Natural killer cell (primary cell): Measurements from ENCODE around the gene FFAR3. TPM values are rescaled to one million over a fixed set of nuclear protein-coding genes. Genes with fewer than 3 reads are reported as not detected.

Source experiments
- ATAC-seq, 3 donors: fragments of 150-1000 bp in 2 of 3; fragments of 200-7000 bp in 1 of 3; cut with Tn5 transposase; 1 replicate in 1 of 3; 2 replicates in 2 of 3; pipeline ENCODE4 v1.10.0; 2021; ENCODE audit warnings: mild to moderate bottlenecking in 2 of 3, moderate library complexity in 2 of 3
- DNase-seq, 2 donors: peaks; one replicate each; pipeline versions ENCODE4 v3.0.0 to v3.0.0-alpha.2; 2013 to 2021; ENCODE audit warnings: mixed read lengths in 1 of 2
- H3K27ac ChIP-seq: one replicate; pipeline ENCODE4 v1.5.1; 2013; ENCODE audit warnings: mild to moderate bottlenecking, low read length
- H3K27me3 ChIP-seq: one replicate; pipeline ENCODE4 v1.6.1; 2013; ENCODE audit warnings: low read length; ENCODE audit not compliant: control insufficient read depth, insufficient read depth
- H3K36me3 ChIP-seq: one replicate; pipeline ENCODE4 v1.6.1; 2013; ENCODE audit warnings: low read length; ENCODE audit not compliant: control insufficient read depth, insufficient read depth
- H3K4me1 ChIP-seq: one replicate; pipeline ENCODE4 v1.6.1; 2013; ENCODE audit warnings: low read length; ENCODE audit not compliant: control insufficient read depth, insufficient read depth
- H3K4me3 ChIP-seq: one replicate; pipeline ENCODE4 v1.5.1; 2013; ENCODE audit warnings: low read length
- H3K9me3 ChIP-seq: one replicate; pipeline ENCODE4 v1.6.1; 2013; ENCODE audit warnings: low read length; ENCODE audit not compliant: control insufficient read depth, insufficient read depth
- H3K27ac Mint-ChIP-seq, 2 donors: one replicate each; pipeline ENCODE4 v1.8.0; 2022; ENCODE audit warnings: mild to moderate bottlenecking in 2 of 2, mixed read lengths in 2 of 2, moderate library complexity in 1 of 2
- H3K27me3 Mint-ChIP-seq, 2 donors: one replicate each; pipeline ENCODE4 v1.8.0; 2022; ENCODE audit warnings: low read depth in 2 of 2, mixed read lengths in 2 of 2
- H3K36me3 Mint-ChIP-seq: one replicate; pipeline ENCODE4 v1.8.0; 2022; ENCODE audit warnings: mixed read lengths
- H3K4me1 Mint-ChIP-seq, 2 donors: one replicate each; pipeline ENCODE4 v1.8.0; 2022; ENCODE audit warnings: mixed read lengths in 2 of 2
- H3K4me3 Mint-ChIP-seq: one replicate; pipeline ENCODE4 v1.8.0; 2022; ENCODE audit warnings: mild to moderate bottlenecking, moderate library complexity, mixed read lengths
- H3K9me3 Mint-ChIP-seq, 2 donors: one replicate each; pipeline ENCODE4 v1.8.0; 2022; ENCODE audit warnings: mixed read lengths in 2 of 2
- WGBS: methylation state at CpG from one replicate; pipeline ENCODE4 v1.1.7; 2013; ENCODE audit warnings: missing lambda C conversion rate; ENCODE audit not compliant: insufficient coverage; 5-methylcytosine and 5-hydroxymethylcytosine counted together
- intact Hi-C: fragments of 100-400 bp; cut with micrococcal nuclease; formaldehyde crosslinking; loops from one replicate; pipeline ENCODE4 v1.14.2; 2022
- total RNA-seq, 4 donors: library from RNA; stranded (reverse); fragments of 120-200 nt in 1 of 4; gene quantifications; one replicate each; pipeline versions ENCODE4 v1.2.3 to v1.2.4, GENCODE V29; 2013 to 2022
- TF ChIP-seq, protein P1 (sequence below): fragments of 200-600 bp; IDR thresholded peaks from one replicate; pipeline ENCODE4 v1.8.0; 2022; ENCODE audit warnings: antibody characterized with exemption

Gene FFAR3
- total RNA-seq, 3 donors from 2014 or later (not counting 1 experiment from before 2014, with no cell fraction given) = 0.92 to 2.7 TPM; not detected in 1

DNA sequence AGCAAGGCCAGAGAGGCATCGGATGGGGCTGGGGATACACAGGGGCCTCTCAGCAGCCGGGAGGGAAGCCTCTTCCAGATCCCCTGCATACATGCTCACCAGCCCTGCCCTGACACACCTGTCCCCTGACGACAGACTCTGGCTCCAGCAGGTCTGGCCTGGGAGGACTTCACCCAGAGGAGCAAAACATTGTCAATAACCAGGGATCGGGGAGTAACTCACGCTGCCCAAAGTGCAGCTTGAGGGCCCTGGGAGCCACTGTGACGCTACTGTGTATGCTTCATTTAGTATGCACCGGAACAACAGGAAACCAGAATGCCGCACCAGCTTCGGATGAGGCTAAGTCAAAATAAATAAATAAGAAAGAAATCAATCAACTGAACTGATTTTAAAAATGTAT lies 41.7 kb upstream of the FFAR3 start:
- ATAC-seq = no peak
- no peak for DNase-seq
- no peaks in the 10 kb centered on the region for H3K9me3 Mint-ChIP-seq
- intact Hi-C loops = no loop called here
- Histone ChIP-seq H3K27ac (peak overlapping the region; percentile 51), H3K27me3 (no peaks in the 10 kb centered on the region), H3K4me1 (peaks cover 46% of the 10 kb centered on the region), H3K4me3 (no peak overlapping the region), H3K9me3 (no peaks in the 10 kb centered on the region), H3K36me3 (no peaks in the 10 kb centered on the region)
- no peaks in the 10 kb centered on the region for H3K36me3 Mint-ChIP-seq
- no peak overlapping the region for H3K4me3 Mint-ChIP-seq
- H3K27me3 Mint-ChIP-seq = peaks cover 0 to 10% of the 10 kb centered on the region in 2 donors
- H3K4me1 Mint-ChIP-seq = peaks cover 0 to 8% of the 10 kb centered on the region in 2 donors
- TF ChIP-seq, protein P1, sequence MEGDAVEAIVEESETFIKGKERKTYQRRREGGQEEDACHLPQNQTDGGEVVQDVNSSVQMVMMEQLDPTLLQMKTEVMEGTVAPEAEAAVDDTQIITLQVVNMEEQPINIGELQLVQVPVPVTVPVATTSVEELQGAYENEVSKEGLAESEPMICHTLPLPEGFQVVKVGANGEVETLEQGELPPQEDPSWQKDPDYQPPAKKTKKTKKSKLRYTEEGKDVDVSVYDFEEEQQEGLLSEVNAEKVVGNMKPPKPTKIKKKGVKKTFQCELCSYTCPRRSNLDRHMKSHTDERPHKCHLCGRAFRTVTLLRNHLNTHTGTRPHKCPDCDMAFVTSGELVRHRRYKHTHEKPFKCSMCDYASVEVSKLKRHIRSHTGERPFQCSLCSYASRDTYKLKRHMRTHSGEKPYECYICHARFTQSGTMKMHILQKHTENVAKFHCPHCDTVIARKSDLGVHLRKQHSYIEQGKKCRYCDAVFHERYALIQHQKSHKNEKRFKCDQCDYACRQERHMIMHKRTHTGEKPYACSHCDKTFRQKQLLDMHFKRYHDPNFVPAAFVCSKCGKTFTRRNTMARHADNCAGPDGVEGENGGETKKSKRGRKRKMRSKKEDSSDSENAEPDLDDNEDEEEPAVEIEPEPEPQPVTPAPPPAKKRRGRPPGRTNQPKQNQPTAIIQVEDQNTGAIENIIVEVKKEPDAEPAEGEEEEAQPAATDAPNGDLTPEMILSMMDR = no peak
- WGBS = 85% methylated on average over 7 of the region's 9 CpGs
- H3K27ac Mint-ChIP-seq = no peak overlapping the region

DNA sequence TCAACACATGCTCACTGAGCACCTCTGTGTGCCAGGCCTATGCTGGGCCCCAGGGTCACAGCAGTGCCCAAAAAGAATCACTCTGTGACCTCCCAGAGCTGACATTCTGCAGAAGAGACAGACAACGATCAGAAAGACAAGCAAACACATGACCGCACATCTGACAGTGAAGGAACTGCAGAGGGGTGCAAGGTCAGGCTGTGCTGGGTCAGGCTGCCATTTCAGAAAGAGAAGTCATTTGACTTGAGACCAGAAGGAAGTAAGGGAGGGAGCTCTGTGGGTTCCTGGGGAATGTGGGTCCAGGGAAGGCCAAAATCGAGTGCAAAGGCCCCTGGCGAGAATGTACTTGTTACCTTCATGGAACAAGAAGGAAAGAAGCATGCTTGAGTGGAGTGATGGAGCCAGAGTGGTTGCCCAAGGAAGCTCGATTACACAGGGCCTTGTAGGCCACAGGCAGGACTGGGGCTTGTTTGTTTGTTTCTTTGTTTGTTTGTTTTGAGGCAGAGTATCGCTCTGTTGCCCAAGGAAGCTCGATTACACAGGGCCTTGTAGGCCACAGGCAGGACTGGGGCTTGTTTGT lies 40.7 kb upstream of the FFAR3 start:
- WGBS = 65% methylated on average over 7 of the region's 7 CpGs
- Histone ChIP-seq H3K9me3 (no peaks in the 10 kb centered on the region), H3K27ac (peak overlapping the region; percentile 33), H3K27me3 (no peaks in the 10 kb centered on the region), H3K4me3 (no peak overlapping the region), H3K4me1 (peaks cover 46% of the 10 kb centered on the region), H3K36me3 (no peaks in the 10 kb centered on the region)
- DNase-seq (no peak), ATAC-seq (no peak)
- TF ChIP-seq, protein P1 = no peak
- Mint-ChIP-seq H3K36me3 (no peaks in the 10 kb centered on the region), H3K9me3 (peaks cover 2% of the 10 kb centered on the region in 2 donors), H3K27ac (no peak overlapping the region), H3K4me1 (peaks cover 0 to 8% of the 10 kb centered on the region in 2 donors), H3K4me3 (no peak overlapping the region), H3K27me3 (peaks cover 0 to 12% of the 10 kb centered on the region in 2 donors)
- intact Hi-C loops = no loop called here

DNA sequence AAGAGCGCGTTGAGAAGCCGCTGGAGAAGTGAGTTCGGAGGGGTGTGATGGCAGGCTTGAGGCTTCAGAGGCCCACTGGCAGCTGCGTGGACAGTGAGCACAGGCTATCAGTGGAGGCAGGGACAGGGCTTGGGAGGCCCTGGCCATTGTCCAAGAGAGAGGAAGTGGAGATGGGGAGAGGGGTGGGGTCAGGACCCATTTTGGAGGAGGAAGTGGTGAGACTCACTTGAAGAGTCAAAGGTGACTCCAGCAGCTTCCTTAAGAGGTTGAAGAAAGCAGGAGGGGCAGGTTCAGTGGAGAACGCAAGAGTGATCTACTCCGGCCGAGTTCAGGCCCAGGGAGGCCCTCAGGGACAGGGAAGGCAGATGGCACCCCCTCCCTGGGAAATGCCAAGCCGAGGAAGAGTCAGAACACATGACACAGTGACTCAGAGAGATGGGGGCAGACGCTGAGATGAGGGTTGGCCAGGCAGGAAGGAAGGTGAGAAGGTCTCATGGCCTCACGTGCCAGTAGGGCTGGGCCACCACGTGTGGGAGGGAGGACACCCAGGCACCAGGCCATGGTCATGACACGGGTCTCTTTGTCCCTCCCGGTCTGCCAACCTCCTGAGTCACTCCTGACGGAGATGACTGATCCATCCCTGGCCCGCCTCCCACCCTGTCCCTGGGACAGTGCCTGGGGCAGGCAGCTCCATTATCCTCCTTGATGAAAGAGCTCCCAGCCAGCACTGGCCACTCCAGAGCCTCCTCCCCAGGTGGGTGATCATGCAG lies 39.4 kb upstream of the FFAR3 start:
- peak overlapping the region; percentile 5 for H3K27ac ChIP-seq
- no peak overlapping the region for H3K4me3 ChIP-seq
- no peaks in the 10 kb centered on the region for H3K9me3 ChIP-seq
- peak overlapping the region in 1 of 2 donors; percentile 76 for H3K27ac Mint-ChIP-seq
- no peaks in the 10 kb centered on the region for H3K27me3 ChIP-seq
- H3K4me1 Mint-ChIP-seq = peaks cover 0 to 8% of the 10 kb centered on the region in 2 donors
- H3K9me3 Mint-ChIP-seq = peaks cover 2% of the 10 kb centered on the region in 2 donors
- H3K36me3 Mint-ChIP-seq = no peaks in the 10 kb centered on the region
- H3K27me3 Mint-ChIP-seq = peaks cover 0 to 10% of the 10 kb centered on the region in 2 donors
- DNase-seq = no peak
- H3K36me3 ChIP-seq = no peaks in the 10 kb centered on the region
- 64% methylated on average over 16 of the region's 16 CpGs for whole genome bisulfite sequencing
- peak; percentile 38 to 52 (median 40) for ATAC-seq
- H3K4me3 Mint-ChIP-seq = no peak overlapping the region
- peaks cover 41% of the 10 kb centered on the region for H3K4me1 ChIP-seq
- TF ChIP-seq, protein P1 = no peak
- intact Hi-C loops = no loop called here
